Esophagus muscularis mucosa (tissue), 4 donors: ENCODE data around the gene UCHL3. TPM values are rescaled to one million over a fixed set of nuclear protein-coding genes. Genes with fewer than 3 reads are reported as not detected.

Experiments
- DNase-seq: peaks from one replicate; pipeline ENCODE4 v3.0.0-alpha.2; 2017; ENCODE audit errors: extremely low spot score
- H3K27ac ChIP-seq, 4 donors: fragments of 200-600 bp; sonication (generic); replicated peaks in 1 of 4; 1 replicate in 3 of 4; 2 replicates in 1 of 4; pipeline ENCODE4 v1.5.1; 2016 to 2019; ENCODE audit warnings: mild to moderate bottlenecking in 1 of 4
- H3K27me3 ChIP-seq, 4 donors: fragments of 200-600 bp; sonication (generic); one replicate each; pipeline versions ENCODE4 v1.5.1 to v1.6.0; 2016 to 2019
- H3K36me3 ChIP-seq, 4 donors: fragments of 200-600 bp; sonication (generic); one replicate each; pipeline ENCODE4 v1.5.1; 2016 to 2019
- H3K4me1 ChIP-seq, 4 donors: fragments of 200-600 bp; sonication (generic); one replicate each; pipeline ENCODE4 v1.5.1; 2016 to 2019
- H3K4me3 ChIP-seq, 4 donors: fragments of 200-600 bp; sonication (generic); 1 replicate in 2 of 4; 2 replicates in 2 of 4; pipeline ENCODE4 v1.5.1; 2016 to 2019; ENCODE audit warnings: mild to moderate bottlenecking in 4 of 4, moderate library complexity in 1 of 4
- H3K9me3 ChIP-seq, 4 donors: fragments of 200-600 bp; sonication (generic); 1 replicate in 3 of 4; 2 replicates in 1 of 4; pipeline ENCODE4 v1.5.1; 2016 to 2019
- CTCF ChIP-seq, 3 experiments: fragments of 200-600 bp in 2 of 3; fragments of 450-650 bp in 1 of 3; sonication (generic) in 2 of 3; IDR thresholded peaks; one replicate each; pipeline ENCODE4 v1.5.1; 2017 to 2019; ENCODE audit warnings: antibody characterized with exemption in 3 of 3, mild to moderate bottlenecking in 2 of 3, moderate library complexity in 1 of 3
- EP300 ChIP-seq: sonication (generic); formaldehyde crosslinking; IDR thresholded peaks from one replicate; pipeline ENCODE4 v1.6.1; 2017; ENCODE audit warnings: antibody characterized with exemption
- POLR2A ChIP-seq: fragments of 450-650 bp; IDR thresholded peaks from one replicate; pipeline ENCODE4 v1.6.1; 2017; ENCODE audit warnings: antibody characterized with exemption, moderate library complexity, mild to moderate bottlenecking, low read depth
- POLR2AphosphoS5 ChIP-seq, 2 donors: sonication (generic); formaldehyde crosslinking; IDR thresholded peaks; one replicate each; pipeline ENCODE4 v1.6.1; 2017; ENCODE audit warnings: antibody characterized with exemption in 2 of 2
- WGBS: methylation state at CpG from one replicate; pipeline ENCODE4 v1.1.5; 2018; 5-methylcytosine and 5-hydroxymethylcytosine counted together
- intact Hi-C: fragments of 100-400 bp; cut with DNase I; formaldehyde crosslinking; loops from one replicate; pipeline ENCODE4 v1.15.1; 2023
- total RNA-seq, 4 donors: library from RNA; depleted of rRNA; stranded (reverse); fragments of >200 nt; gene quantifications; one replicate each; pipeline versions ENCODE4 v1.1.0 to v1.2.1, GENCODE V29; 2016

UCHL3 gene
- total RNA-seq, 4 donors from 2014 or later, result 11.2 to 32.3 (median 23.5) TPM

- intact Hi-C loops, result no loop called here
- peaks cover 0 to 21% (median 5%) of the 10 kb centered on the region in 4 donors for H3K36me3 ChIP-seq
Measured at GRCh38 chr13:75556961-75557360, 7.4 kb downstream of the UCHL3 start.

GRCh38 chr13:75558145-75558840 lies 8.7 kb downstream of the UCHL3 start:
- Histone ChIP-seq H3K27ac (no peak overlapping the region), H3K36me3 (peaks cover 0 to 21% (median 6%) of the 10 kb centered on the region in 4 donors), H3K4me1 (peaks cover 0 to 6% (median 2%) of the 10 kb centered on the region in 4 donors), H3K4me3 (no peak overlapping the region), H3K27me3 (no peaks in the 10 kb centered on the region), H3K9me3 (no peaks in the 10 kb centered on the region)
- intact Hi-C loops, result no loop called here
- WGBS, result 54% methylated on average over 2 of the region's 2 CpGs
- TF ChIP-seq POLR2AphosphoS5 (IDR thresholded peaks at IDR 0.05), result no peak
- no peak for TF ChIP-seq CTCF (IDR thresholded peaks at IDR 0.05)
- no peak for TF ChIP-seq POLR2A
- DNase-seq, result no peak

More at GRCh38 chr13:75556961-75557360, 7.4 kb downstream of the UCHL3 start:
- H3K4me1 ChIP-seq, result peaks cover 0 to 6% (median 2%) of the 10 kb centered on the region in 4 donors
- H3K27me3 ChIP-seq, result no peaks in the 10 kb centered on the region
- WGBS, result 91% methylated on average over 2 of the region's 2 CpGs
- DNase-seq, result no peak
- TF ChIP-seq POLR2A, result no peak
- no peak for TF ChIP-seq EP300
- TF ChIP-seq POLR2AphosphoS5 (IDR thresholded peaks at IDR 0.05), result no peak
- no peak for TF ChIP-seq CTCF (IDR thresholded peaks at IDR 0.05)
- no peaks in the 10 kb centered on the region for H3K9me3 ChIP-seq
- no peak overlapping the region for H3K4me3 ChIP-seq
- no peak overlapping the region for H3K27ac ChIP-seq

GRCh38 chr13:75566658-75567057 lies 17.1 kb downstream of the UCHL3 start:
- H3K27me3 ChIP-seq, result no peaks in the 10 kb centered on the region
- no peak for DNase-seq
- H3K27ac ChIP-seq, result no peak overlapping the region
- intact Hi-C loops, result no loop called here
- H3K4me3 ChIP-seq, result no peak overlapping the region
- TF ChIP-seq POLR2AphosphoS5 (IDR thresholded peaks at IDR 0.05) (no peak), CTCF (IDR thresholded peaks at IDR 0.05) (peak in 1 of 3 experiments; percentile 2)
- no peaks in the 10 kb centered on the region for H3K4me1 ChIP-seq
- peaks cover 3 to 52% (median 25%) of the 10 kb centered on the region in 4 donors for H3K36me3 ChIP-seq
- H3K9me3 ChIP-seq, result no peaks in the 10 kb centered on the region

- intact Hi-C loops, result no loop called here
- Histone ChIP-seq H3K9me3 (no peaks in the 10 kb centered on the region), H3K36me3 (peaks cover 6 to 75% (median 38%) of the 10 kb centered on the region in 4 donors), H3K27me3 (no peaks in the 10 kb centered on the region), H3K27ac (no peak overlapping the region), H3K4me1 (no peaks in the 10 kb centered on the region), H3K4me3 (no peak overlapping the region)
- DNase-seq, result no peak
- TF ChIP-seq POLR2AphosphoS5 (IDR thresholded peaks at IDR 0.05) (no peak), POLR2A (no peak), CTCF (IDR thresholded peaks at IDR 0.05) (no peak), EP300 (no peak)
- WGBS, result 95% methylated on average over 1 of the region's 1 CpG
Measured at GRCh38 chr13:75569576-75569975, 20.0 kb downstream of the UCHL3 start.

GRCh38 chr13:75579529-75579928 lies 29.9 kb downstream of the UCHL3 start:
- WGBS, result 87% methylated on average over 3 of the region's 3 CpGs
- H3K36me3 ChIP-seq, result peaks cover 0 to 24% (median 6%) of the 10 kb centered on the region in 4 donors

More at GRCh38 chr13:75579529-75579928, 29.9 kb downstream of the UCHL3 start:
- Histone ChIP-seq H3K4me1 (no peaks in the 10 kb centered on the region), H3K4me3 (no peak overlapping the region), H3K27ac (no peak overlapping the region), H3K9me3 (no peaks in the 10 kb centered on the region), H3K27me3 (no peaks in the 10 kb centered on the region)
- intact Hi-C loops, result no loop called here
- no peak for TF ChIP-seq POLR2AphosphoS5 (IDR thresholded peaks at IDR 0.05)
- TF ChIP-seq EP300, result no peak
- no peak for TF ChIP-seq CTCF (IDR thresholded peaks at IDR 0.05)
- no peak for TF ChIP-seq POLR2A
- DNase-seq, result no peak
